CD4-positive, alpha-beta T cell treated with Interleukin-4 for 1 hour (primary cell): ENCODE measurements around the gene FIGLA.
A peak's percentile ranks its signal among the peaks of the same experiment; 100 is the strongest.

ENCODE experiments used
- DNase-seq, 2 donors: peaks; one replicate each; pipeline ENCODE4 v3.0.0-alpha.2; 2020 to 2022

FIGLA gene, protein sequence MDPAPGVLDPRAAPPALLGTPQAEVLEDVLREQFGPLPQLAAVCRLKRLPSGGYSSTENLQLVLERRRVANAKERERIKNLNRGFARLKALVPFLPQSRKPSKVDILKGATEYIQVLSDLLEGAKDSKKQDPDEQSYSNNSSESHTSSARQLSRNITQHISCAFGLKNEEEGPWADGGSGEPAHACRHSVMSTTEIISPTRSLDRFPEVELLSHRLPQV

DNA sequence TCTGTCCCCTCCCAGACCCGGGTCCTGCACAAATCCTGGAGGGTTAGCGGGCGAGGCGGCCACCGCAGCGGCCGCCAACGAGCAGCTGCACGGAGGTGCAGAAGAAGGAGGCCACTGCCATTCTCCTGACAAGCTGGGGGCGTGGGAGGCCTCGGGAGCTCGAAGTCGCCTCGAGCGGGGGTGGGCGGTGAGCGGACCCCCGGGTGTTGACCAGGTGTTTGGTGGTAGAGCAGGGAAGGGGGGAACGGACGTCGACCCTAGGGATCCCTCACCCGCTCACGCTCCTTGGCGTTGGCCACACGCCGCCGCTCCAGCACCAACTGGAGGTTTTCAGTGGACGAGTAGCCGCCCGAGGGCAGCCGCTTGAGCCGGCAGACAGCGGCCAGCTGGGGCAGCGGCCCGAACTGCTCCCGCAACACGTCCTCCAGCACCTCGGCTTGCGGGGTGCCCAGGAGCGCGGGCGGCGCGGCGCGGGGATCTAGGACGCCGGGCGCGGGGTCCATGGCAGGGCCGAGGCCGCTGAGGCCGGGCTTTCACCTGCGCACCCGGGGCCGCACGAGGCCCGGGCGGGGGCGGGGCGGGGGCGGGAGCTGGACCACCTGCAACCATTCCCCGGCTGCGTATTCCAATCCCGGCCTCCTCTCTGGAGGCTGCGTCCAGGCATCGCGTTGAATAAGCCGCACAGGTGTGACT is at the start of gene FIGLA:
Gene FIGLA, minus strand, starts transcription at position 508 of the 693 bp plus-strand sequence. Its CDS starts 5 bp downstream, at position 503.
- no peak for DNase-seq

DNA sequence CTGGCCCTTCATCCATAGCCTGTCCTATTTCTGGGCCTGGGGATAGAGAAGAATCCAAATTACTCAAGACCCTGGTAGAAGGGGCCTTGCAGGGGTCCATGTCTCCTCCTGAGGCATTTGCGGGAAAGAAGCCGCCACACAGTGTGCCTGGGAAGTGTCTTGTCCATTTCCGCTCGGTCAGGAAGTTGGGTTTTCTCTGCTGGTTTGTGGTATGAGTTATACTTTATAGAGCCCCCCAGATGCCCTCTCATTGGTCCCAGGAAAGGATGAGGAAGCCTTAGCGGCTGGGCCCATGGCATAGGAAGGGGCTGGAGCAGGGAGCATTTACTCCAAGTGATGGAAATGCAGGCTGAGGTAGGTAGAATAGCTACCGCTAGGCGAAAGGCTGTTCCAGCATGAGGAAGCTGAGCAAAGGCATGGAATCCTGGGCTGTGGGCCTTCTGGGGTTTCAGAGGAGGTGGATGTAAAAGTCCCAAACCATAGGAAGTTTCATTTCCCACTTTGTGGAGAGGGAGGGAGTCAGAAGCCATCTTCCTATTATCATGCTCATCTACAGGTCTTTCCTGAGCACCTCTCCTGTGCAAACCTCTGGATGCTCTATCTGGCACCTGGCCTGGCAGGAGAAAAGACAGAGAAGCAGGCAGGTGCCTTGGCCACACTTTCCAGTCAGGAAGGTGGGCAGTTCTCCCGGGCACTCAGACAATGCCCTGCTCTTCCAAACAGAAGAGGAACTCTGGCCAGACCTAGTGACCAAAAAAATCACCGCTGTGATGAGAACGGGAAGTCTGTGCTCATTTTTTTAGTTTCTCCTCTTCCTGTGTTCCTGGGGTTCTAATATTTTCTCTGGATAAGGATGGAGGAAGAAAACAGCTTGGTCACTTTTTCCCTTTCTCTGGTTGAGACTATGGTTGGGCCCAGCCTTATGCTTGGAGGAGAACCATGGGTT is 47.8 kb upstream of the FIGLA start:
- DNase-seq: no peak

DNA sequence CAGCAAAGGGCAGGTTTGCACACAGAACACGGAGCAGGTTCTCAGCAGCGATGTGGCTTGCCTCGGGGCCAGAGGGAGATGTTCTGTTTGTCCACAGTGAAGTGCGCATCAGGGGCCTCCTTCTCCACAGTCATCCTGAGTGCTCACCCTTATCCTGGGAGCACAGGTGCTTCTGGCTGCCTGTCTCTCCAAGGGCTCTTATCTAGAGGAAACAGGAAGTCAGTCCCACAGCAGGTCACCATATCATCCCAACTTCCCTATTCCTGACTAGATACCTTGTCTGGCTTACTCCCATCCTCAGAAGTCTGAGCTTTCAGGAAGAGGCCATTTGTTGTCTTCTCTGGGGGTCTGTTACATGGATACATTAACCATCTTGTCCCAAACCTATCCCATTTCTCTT is 45.2 kb upstream of the FIGLA start, which contains the start of gene CD207:
Gene CD207, minus strand, starts transcription at position 174 of the 400 bp plus-strand sequence. Its CDS starts 40 bp downstream, at position 134.
- no peak for DNase-seq

DNA sequence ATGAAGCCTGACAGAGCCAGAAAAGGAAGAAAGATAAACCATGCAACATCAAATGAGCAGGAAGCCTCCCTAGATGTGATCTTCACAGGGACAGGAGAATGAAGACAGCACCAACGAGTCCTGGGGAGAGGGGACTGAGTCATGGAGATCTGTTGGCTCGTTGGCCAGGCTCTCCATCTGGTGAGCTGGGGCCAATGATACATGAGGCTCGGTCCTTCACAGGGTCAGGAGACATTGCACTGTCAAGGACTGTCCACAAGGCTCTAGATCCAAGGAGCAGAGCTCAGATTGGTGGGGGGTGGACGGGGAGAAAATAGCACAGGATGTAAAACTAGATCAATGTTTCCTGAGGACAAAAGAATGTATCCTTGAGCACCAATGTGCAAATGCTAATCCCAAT is 44.4 kb upstream of the FIGLA start:
- no peak for DNase-seq

DNA sequence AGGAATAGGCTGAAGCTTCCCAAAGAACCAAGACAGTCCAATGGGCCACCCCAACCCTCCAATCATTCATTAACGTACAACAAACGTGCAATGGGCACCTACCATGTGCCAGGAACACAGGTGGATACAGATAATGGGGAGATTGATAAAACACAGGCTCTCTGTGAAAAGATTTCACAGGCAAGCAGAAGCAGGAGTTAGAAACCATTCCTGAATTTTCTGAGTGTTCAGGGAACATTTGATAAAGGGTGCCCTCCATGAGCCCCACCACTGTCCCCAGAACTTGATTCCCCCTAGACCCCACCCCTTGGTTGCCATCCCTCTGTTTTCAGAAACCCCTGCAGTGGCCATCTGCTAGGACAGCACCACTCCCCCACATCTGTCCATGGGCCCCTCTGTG is 43.7 kb upstream of the FIGLA start:
- DNase-seq: no peak

DNA sequence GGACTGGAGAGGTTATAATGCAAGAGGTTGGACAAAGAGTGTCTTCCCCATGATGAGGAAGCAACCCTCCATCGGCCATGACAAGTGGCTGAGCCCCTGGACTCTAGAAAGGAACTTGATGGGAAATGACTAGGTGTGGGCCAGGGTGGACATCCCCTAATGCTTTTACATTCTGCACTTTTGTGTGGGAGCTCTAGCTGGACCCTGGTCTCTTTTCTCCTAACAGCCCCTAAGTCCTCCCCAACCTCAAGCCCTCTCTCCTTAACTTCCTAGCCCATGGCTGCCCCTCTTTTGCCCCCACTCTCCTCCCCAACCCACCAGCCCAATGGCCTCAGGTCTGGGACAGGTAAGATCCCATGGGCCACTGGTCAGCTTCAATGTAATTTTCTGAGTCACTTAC is 42.8 kb upstream of the FIGLA start:
- no peak for DNase-seq

DNA sequence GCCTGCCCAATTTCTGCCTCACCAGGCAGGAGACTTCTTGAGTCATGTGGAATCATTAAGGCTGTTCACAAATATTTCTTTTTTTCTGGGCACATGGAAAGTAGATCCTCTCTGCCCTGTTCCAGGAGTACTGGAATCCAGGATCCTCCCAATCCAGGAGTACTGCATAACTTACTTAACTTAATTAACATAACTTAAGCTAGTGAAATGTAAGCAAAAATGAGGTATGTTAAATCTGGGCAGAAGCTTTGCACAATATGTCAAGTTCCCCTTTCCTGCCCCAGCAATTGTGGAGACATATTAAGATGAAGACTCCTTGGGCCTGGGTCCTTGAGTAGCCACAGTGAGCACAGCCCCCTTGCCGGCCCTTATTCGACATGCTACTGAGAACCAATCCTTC is 41.9 kb upstream of the FIGLA start:
- no peak for DNase-seq

DNA sequence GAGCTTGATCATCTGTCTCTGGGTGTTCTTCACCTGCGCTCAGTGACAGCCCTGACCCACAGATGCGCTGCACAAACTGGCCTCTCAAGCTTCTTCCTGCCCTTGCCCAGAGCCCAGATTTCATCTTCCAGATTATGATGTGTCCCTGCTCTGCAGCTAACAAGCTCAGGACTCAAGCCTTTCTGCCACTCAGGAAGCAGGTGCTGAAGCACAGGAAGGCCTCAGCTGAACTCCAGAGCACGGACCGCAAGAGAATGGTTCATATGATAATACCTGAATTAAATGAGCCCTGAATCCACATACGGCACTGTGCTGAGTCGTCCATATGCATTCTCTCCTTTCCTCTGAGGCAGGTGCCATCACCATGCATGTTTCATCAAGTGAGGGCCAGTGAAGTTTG is 41.4 kb upstream of the FIGLA start:
- no peak for DNase-seq

DNA sequence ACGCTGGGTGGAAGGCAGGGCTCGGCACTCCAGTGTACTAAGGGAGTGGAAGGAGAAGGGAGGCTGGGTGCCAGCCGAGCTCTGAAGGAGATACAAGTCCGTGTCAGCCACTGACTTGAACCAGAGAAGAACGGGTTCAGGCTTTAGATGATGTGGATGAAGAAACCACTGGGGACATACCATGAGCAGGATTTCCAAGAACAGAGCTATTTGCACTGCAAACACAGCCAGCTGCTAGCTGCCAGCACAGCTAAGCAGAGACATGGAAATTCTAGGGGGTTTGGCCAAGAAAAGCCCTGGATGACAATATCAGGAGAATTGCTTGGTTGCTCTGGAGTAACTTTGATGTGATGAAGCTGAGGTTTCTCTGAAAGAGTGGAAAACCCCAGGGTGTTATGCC is 39.9 kb upstream of the FIGLA start:
- DNase-seq: no peak

DNA sequence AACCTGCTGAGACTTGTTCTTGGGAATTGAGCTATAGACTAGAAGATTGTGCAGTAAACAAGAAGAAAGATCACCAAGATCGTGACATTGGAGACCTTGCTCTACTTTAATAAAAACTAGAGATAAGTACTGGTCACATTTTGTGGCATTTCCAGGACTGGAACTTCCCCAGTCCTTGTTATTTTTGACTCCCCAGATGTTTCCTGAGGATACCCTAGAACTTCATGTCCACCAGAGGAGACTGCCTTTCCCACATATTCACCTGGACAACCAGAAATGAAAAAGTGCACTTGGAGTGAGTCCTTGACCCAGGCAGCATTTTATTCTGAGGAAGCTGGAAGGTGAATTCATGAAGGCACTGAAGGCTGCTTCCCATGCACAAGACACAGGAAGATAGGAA is 39.5 kb upstream of the FIGLA start:
- DNase-seq: no peak

DNA sequence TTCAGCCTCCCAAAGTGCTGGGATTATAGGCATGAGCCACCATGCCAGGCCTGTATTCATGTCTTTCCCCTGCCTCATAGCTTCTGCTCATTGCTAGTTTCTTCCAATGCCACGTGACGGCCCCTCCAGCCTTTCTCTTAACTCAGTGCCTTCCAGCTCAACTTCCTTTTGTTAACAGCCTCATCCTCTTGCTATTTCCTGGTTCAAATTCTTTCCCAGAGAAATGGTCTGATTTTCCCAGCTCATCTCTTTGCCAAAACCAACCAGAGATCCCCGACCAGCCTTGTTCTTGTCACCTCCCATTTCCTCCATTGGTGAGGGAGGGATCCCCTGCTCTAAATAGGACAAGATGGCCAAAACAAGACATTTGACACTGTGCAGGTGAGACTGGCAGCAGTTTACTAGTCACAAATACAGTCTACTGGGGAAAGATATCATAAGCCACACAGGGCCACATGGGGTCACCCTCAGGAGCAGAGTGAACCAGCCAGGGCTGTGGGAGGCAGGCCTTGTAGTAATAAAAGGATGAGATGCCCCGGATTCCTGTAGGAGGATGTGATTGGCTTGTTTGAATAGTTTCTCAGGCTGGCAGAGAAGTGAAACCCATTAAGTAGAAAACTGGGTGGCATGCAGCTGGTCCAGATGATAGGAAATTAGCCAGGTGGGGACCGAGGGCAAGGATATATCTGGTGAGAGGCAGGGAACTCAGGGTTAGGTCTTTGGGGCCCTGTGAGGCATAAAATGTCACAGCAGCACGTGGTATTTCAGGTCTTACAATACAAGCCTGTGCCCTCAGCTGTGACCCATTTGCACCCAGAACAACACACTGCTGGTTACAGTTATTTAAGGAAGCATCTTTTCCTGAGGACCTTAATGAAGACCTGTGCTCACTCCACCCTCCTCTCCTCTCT is 38.7 kb upstream of the FIGLA start:
- DNase-seq: no peak

DNA sequence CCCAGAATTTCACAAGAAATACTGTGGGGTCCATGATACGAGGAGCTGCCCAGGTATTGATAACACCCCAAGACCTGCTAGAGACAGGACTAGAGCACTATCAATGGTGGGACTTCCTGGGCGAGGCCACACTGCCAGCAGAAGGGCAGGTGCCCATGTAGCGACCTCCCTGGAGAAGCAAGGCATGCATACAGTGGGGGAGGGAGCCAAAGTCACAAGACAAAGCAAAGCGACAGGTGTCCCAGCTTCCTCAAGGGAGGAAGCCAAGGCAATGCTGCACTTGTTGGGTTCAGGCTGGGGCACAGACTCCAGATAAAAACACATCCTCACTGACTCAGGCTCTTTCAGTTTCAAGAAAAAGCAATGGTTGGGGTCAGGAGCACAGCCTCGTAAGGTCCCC is 37.7 kb upstream of the FIGLA start:
- no peak for DNase-seq

DNA sequence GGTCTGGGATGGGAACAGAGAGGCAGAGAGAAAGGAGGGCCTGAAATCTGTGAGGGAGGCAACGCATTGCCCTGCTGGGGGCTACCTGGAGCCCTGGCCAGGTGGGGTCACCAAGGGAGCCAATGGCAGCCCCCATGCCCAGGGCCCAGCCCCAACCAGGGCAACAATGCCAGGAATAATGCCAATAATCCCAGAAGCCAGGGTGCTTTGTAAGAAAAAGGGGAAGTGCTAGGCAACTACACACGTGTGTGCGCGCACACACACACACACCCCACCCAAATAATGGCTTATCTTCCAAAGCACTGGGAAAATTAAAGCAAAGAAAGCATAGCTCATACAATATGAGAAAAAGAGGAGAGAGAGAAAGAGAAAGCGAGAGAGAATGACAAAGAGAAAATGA is 36.9 kb upstream of the FIGLA start:
- no peak for DNase-seq

DNA sequence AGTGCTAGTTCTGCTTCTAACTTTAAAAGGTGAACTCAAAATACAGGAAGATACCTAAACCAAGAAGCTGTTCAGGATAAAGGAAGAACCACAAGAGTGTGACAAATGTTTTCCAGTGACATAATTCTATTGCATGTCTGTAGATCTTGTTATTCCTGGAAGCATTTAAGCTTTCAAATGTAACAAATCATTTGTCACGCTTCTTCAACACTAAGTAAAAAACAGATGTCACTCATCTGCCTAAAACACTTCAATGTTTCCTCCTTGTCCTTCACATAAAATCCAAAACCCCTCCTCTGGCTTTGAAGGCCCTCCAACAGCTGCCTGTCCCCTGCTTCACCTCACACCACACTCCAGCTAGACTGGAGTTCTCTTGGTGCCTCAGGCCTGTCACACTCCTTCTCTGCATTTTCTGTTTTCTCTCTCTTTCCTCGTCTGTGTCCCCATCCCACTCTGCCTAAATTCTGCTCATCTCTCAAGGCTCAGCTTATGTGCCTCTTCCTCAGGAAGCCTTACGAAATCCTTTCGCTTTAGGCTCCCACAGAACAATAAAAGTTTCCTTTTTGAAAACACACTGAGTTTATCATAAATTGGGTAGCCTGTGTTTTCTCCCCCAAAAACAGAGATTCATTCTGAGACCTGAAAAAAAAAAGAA is 36.4 kb upstream of the FIGLA start:
- no peak for DNase-seq

DNA sequence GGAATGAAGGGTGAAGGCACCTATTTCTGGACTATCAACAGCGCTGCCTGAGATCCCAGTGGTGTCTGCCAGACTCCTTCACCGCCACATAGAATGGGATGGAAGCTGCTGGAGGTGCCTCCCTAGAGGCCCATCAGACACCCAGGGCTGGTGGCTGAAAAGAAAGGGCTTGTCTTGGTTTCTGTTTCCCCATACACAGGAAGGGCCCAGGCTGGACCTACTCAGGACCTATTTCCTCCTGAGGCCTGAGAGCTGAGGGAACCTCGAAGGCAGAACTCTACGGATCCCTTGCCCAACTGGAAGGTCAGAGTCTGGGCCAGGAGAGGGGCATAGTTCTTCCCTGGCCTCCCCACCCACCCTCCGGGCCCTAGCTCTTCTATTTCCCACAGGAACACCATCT is 32.8 kb upstream of the FIGLA start:
- no peak for DNase-seq

DNA sequence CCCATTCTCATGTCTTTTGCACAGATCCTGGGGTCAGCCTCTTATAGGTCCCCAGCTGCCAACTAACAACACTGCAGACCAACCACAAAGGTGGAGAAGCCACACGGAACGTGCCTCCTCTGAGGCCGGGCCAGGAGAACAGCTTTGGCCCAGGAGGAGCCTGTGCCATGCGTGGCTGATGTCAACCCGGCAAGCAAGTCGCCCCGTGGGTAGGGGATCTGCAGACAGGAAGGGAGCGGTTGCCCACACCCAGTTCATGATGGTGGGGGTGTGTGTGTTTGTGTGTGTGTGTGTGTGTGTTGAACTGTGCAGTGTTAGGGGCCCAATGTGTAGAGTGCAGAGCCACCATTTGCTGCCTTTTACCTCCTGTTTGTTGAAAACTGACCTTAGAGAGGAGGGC is 32.4 kb upstream of the FIGLA start:
- DNase-seq: peak in 1 of 2 donors; percentile 8

DNA sequence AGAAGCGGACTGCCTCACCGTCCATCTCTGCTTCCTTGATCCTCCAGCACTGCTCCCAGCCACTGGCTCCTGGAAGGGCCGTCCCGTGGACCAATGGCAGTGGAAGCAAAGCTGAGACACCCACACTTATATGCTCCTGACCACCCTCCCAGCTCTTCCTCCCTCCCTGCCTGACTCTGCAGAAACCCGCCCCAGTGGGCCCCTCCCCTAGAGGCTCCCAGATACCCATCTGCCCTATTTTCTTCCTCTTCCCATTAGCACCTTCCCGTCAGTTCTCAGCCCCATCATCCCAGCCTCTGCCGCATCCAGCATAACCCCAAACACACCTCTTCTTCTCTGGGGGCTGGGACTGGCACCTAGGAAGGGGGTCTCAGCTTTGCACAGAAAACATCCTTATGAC is 30.1 kb upstream of the FIGLA start, which contains the start of gene CLEC4F:
Gene CLEC4F, minus strand, starts transcription at position 101 of the 400 bp plus-strand sequence. Its CDS starts 76 bp downstream, at position 25.
- no peak for DNase-seq

DNA sequence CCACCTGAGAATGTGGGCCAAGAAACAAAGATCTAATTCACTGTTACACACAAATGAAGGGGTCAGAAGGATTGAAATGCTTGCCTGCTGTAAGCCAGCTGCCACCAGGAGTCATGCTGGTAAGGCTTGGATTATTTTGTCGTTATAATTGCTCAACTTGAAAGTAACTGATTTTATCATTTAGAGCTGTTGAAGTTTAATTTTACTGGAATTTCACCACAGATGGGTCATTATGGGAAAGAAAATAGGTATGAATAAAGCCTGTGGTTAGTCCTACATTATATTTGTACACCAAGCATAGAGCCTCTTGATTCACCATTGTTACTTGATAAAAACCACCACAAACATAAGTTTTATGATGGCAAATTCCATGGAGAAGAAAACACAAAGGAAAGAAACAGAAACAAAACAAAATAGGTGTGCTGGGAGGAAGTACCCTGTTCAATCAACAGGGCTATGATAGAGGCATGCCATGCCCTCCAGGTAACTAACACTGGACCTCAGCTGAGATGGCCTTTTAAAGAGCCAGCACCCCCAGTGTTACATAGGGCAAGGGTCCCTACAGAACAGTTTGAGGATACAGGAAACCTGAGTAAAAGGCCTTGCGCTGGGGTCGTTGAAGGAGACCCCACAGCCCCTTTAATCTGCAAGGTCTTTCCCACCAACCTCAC is 27.0 kb upstream of the FIGLA start:
- DNase-seq: no peak

DNA sequence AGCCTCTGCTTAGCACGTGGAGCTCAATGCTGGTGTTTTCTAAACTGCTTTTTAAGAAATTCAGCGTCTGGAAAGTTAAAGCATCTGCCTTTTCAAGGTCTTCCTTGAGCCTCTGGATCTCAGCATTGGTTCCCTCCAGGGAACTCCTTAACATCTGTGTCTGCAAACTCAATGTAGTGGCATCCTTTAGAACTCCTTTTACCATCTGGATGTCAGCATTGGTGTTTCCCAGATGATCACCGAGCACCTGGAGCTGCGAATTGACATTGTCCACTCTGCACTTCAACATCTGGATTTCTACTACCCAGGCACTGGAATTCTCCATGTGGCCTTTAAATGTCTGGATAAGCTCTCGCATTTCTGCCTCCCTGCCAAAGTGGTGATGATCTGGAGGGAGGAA is 26.3 kb upstream of the FIGLA start:
- no peak for DNase-seq

DNA sequence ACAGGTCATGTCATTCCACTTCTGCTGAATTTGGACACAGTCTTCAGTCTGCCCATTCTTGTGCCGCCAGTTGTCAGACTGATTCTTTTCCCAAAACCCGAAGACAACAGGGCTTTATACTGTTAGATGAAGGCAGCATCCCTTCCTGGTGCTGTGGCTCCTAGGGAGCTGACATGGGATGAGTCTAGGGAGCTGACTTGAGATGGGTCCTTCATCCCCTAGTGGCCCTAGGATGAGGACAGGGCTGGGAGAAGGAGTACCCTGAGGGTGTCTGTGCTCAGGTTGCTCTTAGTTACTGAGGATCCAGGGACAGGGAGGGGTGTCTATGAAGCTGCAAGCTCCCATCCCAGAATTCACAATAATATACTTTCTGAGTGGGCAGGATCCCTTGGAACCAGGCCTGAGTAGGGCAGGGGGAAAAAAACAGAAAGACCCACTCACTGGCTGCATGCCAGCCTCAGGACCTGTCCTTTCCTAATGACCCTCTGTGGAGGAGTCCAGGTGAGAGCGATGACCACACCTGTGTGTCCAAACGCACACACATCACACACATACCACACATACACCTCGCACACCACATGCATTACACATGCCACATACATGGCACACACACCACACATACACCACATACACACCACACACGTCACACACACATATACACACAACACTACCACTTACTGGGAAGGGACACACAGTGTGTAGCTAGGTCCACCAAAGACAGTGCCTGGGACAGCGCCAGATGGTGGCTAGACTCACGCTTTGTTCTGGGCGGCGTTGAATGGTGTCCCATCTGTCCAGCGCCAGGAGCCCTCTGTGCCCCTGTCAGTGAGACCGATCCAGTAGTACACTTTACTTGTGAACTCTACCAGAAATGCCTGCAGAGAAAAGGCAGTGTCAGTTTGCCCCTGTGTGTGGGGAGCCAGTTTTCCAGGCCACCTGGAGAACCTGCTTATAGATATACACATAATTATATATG is 18.8 kb upstream of the FIGLA start:
- no peak for DNase-seq
